GM12873 (cell line): ENCODE measurements around the gene SLFN5.

Source experiments
- TF ChIP-seq, protein P1 (sequence below): IDR thresholded peaks from 2 replicates; pipeline ENCODE4 v1.5.1; 2012; ENCODE audit warnings: low read depth, mild to moderate bottlenecking, moderate library complexity, low read length, control low read depth; ENCODE audit not compliant: insufficient read depth; ENCODE audit errors: missing control alignments

Gene SLFN5

DNA sequence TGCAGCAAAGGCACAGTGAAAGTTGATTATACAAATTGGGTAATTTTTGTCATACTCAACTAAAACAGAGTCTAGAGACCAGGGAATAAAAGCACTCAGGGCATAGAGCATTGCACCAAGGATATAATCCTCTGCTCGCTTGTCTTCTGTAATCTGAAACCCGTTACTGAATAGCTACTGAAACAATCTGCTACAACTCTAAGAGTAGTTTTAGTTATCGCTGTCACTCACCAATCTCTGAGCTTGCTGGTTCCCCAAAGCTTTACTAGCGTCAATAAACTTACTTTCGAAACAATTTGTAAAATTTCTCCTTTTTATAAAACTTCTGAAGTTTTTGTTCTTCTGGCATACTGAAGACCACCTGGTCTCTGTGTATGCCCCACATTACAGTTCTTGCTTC is 25.8 kb upstream of the SLFN5 start:
- TF ChIP-seq, protein P1, sequence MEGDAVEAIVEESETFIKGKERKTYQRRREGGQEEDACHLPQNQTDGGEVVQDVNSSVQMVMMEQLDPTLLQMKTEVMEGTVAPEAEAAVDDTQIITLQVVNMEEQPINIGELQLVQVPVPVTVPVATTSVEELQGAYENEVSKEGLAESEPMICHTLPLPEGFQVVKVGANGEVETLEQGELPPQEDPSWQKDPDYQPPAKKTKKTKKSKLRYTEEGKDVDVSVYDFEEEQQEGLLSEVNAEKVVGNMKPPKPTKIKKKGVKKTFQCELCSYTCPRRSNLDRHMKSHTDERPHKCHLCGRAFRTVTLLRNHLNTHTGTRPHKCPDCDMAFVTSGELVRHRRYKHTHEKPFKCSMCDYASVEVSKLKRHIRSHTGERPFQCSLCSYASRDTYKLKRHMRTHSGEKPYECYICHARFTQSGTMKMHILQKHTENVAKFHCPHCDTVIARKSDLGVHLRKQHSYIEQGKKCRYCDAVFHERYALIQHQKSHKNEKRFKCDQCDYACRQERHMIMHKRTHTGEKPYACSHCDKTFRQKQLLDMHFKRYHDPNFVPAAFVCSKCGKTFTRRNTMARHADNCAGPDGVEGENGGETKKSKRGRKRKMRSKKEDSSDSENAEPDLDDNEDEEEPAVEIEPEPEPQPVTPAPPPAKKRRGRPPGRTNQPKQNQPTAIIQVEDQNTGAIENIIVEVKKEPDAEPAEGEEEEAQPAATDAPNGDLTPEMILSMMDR = no peak

DNA sequence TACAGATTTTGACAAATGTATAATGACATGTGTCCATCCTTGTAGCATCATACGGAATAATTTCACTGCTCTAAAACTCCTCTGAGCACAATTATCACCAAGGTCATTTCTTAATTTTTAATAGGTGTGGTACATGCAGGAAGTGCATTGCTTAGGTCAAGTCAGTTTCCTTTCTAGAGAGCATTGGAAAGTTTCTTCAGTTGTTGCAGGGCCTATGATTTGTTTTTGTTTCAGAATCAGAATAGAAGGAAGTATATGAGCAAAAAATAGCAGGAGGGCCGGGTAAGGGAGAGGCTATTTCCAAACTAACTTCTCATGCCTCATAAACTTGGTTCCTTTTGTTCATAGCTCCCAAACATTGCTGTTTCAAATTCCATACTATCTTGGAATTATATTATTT is 24.0 kb upstream of the SLFN5 start:
- TF ChIP-seq, protein P1 = no peak

DNA sequence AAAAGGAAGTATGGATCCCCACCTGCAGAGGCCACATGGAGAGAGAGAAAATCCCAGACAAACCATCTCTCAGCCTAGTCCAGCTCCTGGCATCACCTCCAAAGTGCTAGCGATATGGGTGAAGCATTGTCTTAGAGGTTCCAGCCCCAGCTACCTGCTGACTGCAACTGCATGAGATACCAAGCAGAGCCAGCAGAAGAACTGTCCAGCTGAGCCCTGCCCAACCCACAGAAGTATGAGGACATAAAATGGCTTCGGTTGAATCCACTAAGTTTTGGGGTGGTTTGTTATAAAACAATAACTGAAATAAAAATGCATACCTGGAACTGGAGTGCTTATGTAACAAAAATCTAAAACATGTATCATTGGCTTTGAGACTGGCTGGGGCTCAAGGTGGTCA is 20.4 kb upstream of the SLFN5 start:
- TF ChIP-seq, protein P1 = no peak

DNA sequence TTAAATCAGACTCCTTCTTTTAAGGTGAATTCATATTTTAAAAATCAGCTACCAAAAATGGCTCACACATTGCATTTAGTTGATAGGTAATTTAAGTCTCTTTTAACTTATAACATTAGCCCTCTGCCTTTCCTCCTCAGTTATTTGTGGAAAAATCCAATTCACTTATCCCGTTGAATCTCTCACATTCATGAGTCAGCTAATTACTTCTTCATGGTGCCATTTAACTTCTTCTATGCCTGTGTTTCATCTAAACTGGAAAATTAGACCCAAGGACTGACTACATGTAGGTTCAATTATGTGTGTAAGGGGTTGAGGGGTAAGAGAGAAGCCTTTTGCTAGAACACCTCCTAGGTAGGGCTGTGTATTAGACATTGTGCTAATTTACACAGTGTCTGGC is 18.4 kb upstream of the SLFN5 start:
- TF ChIP-seq, protein P1 = no peak

DNA sequence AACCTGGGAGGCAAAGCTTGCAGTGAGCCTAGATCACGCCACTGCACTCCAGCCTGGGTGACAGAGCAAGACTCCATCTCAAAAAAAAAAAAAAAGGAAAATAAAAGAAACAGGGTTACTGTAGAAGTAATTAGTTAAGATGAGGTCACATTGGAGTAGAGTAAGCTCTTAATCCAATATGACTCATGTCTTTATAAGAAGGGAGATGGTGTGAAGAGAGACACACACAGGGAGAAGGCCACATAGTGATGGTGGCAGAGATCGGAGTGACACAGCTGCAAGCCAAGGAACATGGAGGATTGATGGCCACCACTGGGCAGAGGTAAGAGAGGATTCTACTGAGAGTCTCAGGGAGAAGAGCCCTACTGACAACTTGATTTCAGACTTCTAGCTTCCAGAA is 15.3 kb upstream of the SLFN5 start:
- TF ChIP-seq, protein P1 = no peak

DNA sequence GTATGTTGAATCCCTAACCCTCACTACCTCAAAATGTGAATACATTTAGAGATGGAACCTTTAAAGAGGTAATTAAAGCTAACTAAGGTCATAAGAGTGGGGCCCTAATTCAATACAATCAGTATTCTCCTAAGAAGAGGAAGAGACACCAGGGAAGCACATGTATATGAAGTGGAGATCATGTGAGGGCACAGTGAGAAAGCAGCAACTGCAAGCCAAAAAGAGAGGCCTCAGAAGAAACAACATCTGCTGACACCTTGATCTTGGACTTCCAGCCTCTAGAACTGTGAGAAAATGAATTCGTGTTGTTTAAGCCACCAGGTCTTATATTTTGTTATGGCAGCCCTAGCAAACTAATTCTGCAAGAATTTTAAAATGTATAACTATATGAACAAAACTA is 13.2 kb upstream of the SLFN5 start:
- TF ChIP-seq, protein P1 = no peak

DNA sequence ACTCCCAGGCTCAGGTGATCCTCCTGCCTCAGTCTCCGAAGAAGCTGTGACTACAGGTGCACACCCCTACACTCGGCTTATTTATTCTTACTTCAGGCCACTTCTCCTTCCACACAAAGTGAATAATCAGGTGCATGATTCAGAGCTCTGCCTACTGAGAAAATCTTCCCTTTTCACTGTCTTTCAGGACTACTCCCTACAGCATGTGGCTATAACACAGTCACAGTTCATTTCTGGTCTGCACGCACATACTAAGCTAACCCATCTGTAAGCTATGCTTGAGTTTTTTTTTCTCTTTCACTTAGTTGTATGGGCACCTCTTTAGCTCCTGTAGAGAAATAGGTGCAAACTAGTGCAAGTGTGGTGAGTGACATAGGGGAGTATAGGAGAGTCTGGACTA is 7.6 kb upstream of the SLFN5 start:
- TF ChIP-seq, protein P1 = no peak
